ENCODE measurements around the gene USP47.

The USP47 gene

DNA sequence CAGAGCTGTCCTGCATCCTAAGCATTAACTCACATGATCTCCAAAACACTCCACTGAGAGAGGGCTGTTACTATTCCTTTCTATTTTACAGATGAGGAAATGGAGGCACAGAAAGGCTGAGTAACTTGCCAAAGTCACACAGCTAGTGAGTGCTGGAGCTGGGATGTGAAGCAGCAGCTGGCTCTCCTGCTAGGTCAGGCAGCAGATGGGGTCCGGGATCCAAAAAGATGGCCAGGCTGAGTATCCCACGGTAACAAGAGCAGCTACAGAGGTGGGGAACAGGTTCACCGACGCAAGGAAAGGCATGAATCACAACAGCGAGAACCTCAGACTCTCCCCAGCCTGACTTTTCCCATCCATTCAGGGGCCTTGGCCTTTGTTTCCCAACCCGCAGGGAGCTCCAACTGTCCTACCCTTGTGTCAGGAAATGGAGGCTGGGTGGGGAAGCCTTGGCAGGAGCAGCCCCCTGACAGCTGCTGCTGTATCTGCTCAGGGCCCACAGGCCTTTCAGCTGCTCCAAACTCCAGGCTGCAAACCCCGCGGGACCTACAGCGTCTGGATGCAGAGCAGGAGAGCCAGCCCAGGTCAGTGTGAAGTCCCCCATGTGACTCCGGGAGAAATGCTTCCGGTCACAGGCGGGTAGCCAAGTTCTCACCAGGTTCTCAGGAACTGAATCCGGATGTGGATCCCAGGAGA is 137.2 kb downstream of the USP47 start:
- Histone ChIP-seq H3K27me3 (ENCODE audit: control insufficient read depth, insufficient read depth, low read length) (no peaks in the 10 kb centered on the region), H3K4me2 (ENCODE audit: low read length) (no peak overlapping the region), H3K79me2 (no peaks in the 10 kb centered on the region), H3K9me3 (ENCODE audit: control insufficient read depth, low read length) (no peaks in the 10 kb centered on the region), H3K4me3 (ENCODE audit: low read depth, low read length) (no peak overlapping the region), H2AFZ (peak overlapping the region; percentile 74), H3K9ac (no peak overlapping the region), H3K36me3 (ENCODE audit: control insufficient read depth, insufficient read depth, low read length) (no peaks in the 10 kb centered on the region), H3K27ac (peak overlapping the region; percentile 95), H3K4me1 (peaks cover 21% of the 10 kb centered on the region)
- TF ChIP-seq, protein P1, sequence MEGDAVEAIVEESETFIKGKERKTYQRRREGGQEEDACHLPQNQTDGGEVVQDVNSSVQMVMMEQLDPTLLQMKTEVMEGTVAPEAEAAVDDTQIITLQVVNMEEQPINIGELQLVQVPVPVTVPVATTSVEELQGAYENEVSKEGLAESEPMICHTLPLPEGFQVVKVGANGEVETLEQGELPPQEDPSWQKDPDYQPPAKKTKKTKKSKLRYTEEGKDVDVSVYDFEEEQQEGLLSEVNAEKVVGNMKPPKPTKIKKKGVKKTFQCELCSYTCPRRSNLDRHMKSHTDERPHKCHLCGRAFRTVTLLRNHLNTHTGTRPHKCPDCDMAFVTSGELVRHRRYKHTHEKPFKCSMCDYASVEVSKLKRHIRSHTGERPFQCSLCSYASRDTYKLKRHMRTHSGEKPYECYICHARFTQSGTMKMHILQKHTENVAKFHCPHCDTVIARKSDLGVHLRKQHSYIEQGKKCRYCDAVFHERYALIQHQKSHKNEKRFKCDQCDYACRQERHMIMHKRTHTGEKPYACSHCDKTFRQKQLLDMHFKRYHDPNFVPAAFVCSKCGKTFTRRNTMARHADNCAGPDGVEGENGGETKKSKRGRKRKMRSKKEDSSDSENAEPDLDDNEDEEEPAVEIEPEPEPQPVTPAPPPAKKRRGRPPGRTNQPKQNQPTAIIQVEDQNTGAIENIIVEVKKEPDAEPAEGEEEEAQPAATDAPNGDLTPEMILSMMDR (IDR thresholded peaks at IDR 0.05), result no peak

DNA sequence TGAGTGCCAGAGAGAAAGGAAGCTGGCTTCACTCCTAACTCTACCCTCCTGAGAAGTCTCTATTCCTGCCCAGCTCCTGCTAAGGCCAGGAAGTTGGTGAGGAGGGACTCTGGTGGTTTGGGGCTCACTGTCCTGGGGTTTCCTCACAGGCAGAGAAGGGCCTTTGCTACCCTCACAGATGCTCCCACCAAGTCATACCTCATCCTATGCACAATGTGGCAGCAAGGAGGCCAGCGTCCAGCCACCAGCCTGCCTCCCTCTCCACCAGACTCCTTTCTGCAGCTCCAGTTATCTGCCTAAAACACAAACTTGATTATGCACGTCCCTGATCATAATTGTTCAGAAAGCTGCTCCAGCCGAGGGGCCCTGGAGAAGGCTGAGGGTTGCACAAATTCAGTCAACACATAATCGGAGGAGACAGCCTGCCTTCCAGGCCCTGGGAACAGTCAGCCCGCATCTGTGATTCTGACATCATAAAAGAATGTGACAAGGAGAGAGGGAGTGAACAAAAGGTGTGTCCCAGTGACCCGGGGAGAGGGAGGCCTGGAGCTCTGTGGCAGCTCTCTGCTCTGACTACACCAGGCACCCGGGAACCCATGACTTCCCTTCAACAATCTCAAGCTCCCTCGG is 137.8 kb downstream of the USP47 start:
- no peak overlapping the region for H3K9ac ChIP-seq

GRCh38 chr11:11980200-11980599 is 138.4 kb downstream of the USP47 start:
- TF ChIP-seq, protein P1 (IDR thresholded peaks at IDR 0.05), result no peak
- Histone ChIP-seq H3K4me3 (ENCODE audit: low read depth, low read length) (no peak overlapping the region), H2AFZ (peak overlapping the region; percentile 74), H3K36me3 (ENCODE audit: control insufficient read depth, insufficient read depth, low read length) (no peaks in the 10 kb centered on the region), H3K9ac (no peak overlapping the region), H3K27me3 (ENCODE audit: control insufficient read depth, insufficient read depth, low read length) (no peaks in the 10 kb centered on the region), H3K9me3 (ENCODE audit: control insufficient read depth, low read length) (no peaks in the 10 kb centered on the region), H3K4me2 (ENCODE audit: low read length) (no peak overlapping the region), H3K4me1 (peaks cover 21% of the 10 kb centered on the region), H3K79me2 (no peaks in the 10 kb centered on the region), H3K27ac (peak overlapping the region; percentile 95)

More for the DNA sequence above, 137.8 kb downstream of the USP47 start:
- peaks cover 21% of the 10 kb centered on the region for H3K4me1 ChIP-seq
- H3K27me3 ChIP-seq (ENCODE audit: control insufficient read depth, insufficient read depth, low read length), result no peaks in the 10 kb centered on the region
- TF ChIP-seq, protein P1 (IDR thresholded peaks at IDR 0.05), result no peak
- no peak overlapping the region for H3K4me2 ChIP-seq (ENCODE audit: low read length)
- H3K27ac ChIP-seq, result peak overlapping the region; percentile 95
- H2AFZ ChIP-seq, result peak overlapping the region; percentile 74
- no peaks in the 10 kb centered on the region for H3K9me3 ChIP-seq (ENCODE audit: control insufficient read depth, low read length)
- no peaks in the 10 kb centered on the region for H3K79me2 ChIP-seq
- no peaks in the 10 kb centered on the region for H3K36me3 ChIP-seq (ENCODE audit: control insufficient read depth, insufficient read depth, low read length)
- no peak overlapping the region for H3K4me3 ChIP-seq (ENCODE audit: low read depth, low read length)

DNA sequence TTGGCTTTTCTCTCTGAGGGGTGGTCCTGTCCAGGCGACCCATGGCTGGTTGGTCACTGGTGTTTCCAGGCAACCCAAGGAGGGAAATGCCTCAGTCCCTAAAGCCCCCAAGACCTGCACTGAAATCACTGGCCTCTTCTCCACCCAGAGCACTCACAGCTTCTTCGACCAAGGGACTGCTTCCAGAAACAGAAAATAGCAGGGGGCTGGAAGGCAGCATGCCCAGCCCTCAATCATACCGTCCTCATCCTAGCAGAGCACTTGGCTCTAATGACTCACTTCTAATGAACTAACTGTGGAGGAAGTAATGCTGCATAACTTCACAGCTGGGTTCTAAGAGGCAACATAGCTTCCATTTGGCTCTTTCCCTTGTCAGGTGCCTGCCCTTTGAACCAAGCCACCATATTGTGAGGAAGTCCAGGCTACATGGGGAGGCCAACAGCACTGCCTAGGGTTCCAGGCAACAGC is 139.1 kb downstream of the USP47 start:
- Histone ChIP-seq H3K9me3 (ENCODE audit: control insufficient read depth, low read length) (no peaks in the 10 kb centered on the region), H3K4me1 (peaks cover 21% of the 10 kb centered on the region), H3K4me2 (ENCODE audit: low read length) (no peak overlapping the region), H3K27me3 (ENCODE audit: control insufficient read depth, insufficient read depth, low read length) (no peaks in the 10 kb centered on the region), H3K27ac (peak overlapping the region; percentile 95), H3K79me2 (no peaks in the 10 kb centered on the region), H3K36me3 (ENCODE audit: control insufficient read depth, insufficient read depth, low read length) (no peaks in the 10 kb centered on the region), H3K4me3 (ENCODE audit: low read depth, low read length) (no peak overlapping the region), H3K9ac (no peak overlapping the region), H2AFZ (no peak overlapping the region)
- TF ChIP-seq, protein P1 (IDR thresholded peaks at IDR 0.05), result no peak

All from parathyroid adenoma (tissue), 2 donors.